Naive B cell (primary cell): ENCODE data around the gene ZNF771. TPM values are rescaled to one million over a fixed set of nuclear protein-coding genes. Genes with fewer than 3 reads are reported as not detected.
"Not testable (repeated sequence)": the region's sequence is repeated elsewhere in the genome, so short reads cannot be mapped to it uniquely, and the experiment has no call there.

Experiments used
- ATAC-seq, 2 donors: fragments of 150-1000 bp; cut with Tn5 transposase; 2 replicates each; pipeline ENCODE4 v1.10.0; 2021; ENCODE audit warnings: low read depth in 2 of 2, mild to moderate bottlenecking in 2 of 2, moderate library complexity in 2 of 2
- DNase-seq: peaks from one replicate; pipeline ENCODE4 v3.0.0; 2022
- H3K27ac Mint-ChIP-seq, 6 donors: one replicate each; pipeline ENCODE4 v1.8.0; 2020 to 2022; ENCODE audit warnings: mild to moderate bottlenecking in 6 of 6, mixed read lengths in 6 of 6, moderate library complexity in 5 of 6, inconsistent platforms in 2 of 6
- H3K27me3 Mint-ChIP-seq, 3 donors: one replicate each; pipeline ENCODE4 v1.8.0; 2021 to 2022; ENCODE audit warnings: mixed read lengths in 3 of 3, mild to moderate bottlenecking in 1 of 3
- H3K36me3 Mint-ChIP-seq, 2 donors: one replicate each; pipeline ENCODE4 v1.8.0; 2020 to 2022; ENCODE audit warnings: mixed read lengths in 2 of 2, inconsistent platforms in 1 of 2, mild to moderate bottlenecking in 1 of 2
- H3K4me1 Mint-ChIP-seq, 3 donors: one replicate each; pipeline ENCODE4 v1.8.0; 2020 to 2022; ENCODE audit warnings: mixed read lengths in 3 of 3, inconsistent platforms in 1 of 3, mild to moderate bottlenecking in 1 of 3, moderate library complexity in 1 of 3
- H3K4me3 Mint-ChIP-seq, 8 donors: one replicate each; pipeline ENCODE4 v1.8.0; 2020 to 2022; ENCODE audit warnings: mild to moderate bottlenecking in 8 of 8, mixed read lengths in 8 of 8, moderate library complexity in 8 of 8, inconsistent platforms in 2 of 8
- H3K9me3 Mint-ChIP-seq, 7 donors: one replicate each; pipeline ENCODE4 v1.8.0; 2020 to 2022; ENCODE audit warnings: mixed read lengths in 7 of 7, mild to moderate bottlenecking in 5 of 7, inconsistent platforms in 2 of 7, moderate library complexity in 1 of 7
- polyA plus RNA-seq, 6 donors: library from polyadenylated mRNA; unstranded; fragments of 300-500 nt; fragmentation: Illumina TruSeq; gene quantifications; one replicate each; pipeline ENCODE4 v1.2.3, GENCODE V29; 2021; ENCODE audit warnings: low read depth in 6 of 6

Gene ZNF771
- polyA plus RNA-seq, 6 donors from 2014 or later, result 1.7 to 5.0 (median 2.3) TPM; not detected in 1

DNA sequence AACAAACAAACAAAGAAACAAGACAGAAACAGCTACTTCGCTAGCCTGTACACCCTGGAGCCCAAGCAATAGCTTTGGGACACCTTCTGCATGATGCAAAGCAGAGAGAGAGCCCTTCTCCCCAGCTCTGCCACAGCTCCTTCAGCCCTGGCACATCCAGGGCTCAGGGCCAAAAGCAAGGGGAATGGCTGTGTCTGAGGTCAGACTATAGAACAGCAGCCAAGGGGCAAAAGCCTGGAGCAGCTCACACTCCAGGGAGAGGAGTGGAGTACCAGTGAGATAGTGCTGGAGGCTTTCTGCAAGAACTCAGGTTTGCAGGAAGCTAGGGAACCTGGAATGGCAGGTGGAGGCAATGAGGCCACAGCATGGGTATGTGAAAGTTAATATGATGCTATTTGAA is 49.9 kb downstream of the ZNF771 start:
- Mint-ChIP-seq H3K4me3 (peak overlapping the region in 1 of 8 donors; percentile 24), H3K4me1 (peaks cover 15 to 56% (median 44%) of the 10 kb centered on the region in 3 donors), H3K27ac (no peak overlapping the region), H3K9me3 (no peaks in the 10 kb centered on the region), H3K36me3 (no peaks in the 10 kb centered on the region), H3K27me3 (no peaks in the 10 kb centered on the region)
- no peak for ATAC-seq
- no peak for DNase-seq

DNA sequence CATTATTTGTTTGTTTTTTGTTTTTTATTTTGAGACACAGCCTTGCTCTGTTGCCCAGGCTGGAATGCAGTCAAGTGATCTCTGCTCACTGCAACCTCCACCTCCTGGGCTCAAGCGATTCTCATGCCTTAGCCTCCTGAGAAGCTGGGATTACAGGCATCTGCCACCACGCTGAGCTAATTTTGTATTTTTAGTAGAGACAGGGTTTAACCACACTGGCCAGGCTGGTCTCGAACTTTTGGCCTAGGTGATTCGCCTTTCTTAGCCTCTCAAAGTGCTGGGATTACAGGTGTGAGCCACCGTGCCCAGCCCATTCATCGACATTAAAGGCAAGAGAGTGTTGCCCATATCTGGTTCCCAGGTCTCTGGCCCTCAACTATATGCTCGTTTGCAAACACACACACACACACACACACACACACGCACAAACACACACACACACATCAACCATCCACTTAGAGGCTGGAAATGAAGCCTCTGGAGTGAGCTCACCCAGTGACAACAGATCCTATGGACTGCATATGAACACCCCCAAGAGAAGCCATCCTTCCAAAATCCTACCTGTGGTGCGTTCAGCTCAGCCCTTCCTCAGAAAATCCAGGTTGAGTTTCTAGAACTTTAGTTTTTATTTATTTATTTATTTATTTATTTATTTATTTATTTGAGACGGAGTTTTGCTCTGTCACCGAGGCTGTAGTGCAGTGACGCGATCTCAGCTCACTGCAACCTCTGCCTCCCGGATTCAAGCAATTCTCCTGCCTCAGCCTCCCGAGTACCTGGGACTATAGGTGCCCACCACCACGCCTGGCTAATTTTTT is 50.5 kb downstream of the ZNF771 start:
- ATAC-seq (no peak), DNase-seq (no peak)
- no peaks in the 10 kb centered on the region for H3K9me3 Mint-ChIP-seq
- peak overlapping the region in 4 of 8 donors; percentile 6 to 72 (median 53) for H3K4me3 Mint-ChIP-seq
- peak overlapping the region in 4 of 6 donors; percentile 81 to 93 (median 82) for H3K27ac Mint-ChIP-seq
- no peaks in the 10 kb centered on the region for H3K36me3 Mint-ChIP-seq
- peaks cover 8 to 49% (median 37%) of the 10 kb centered on the region in 3 donors for H3K4me1 Mint-ChIP-seq
- H3K27me3 Mint-ChIP-seq, result no peaks in the 10 kb centered on the region

- Mint-ChIP-seq H3K9me3 (no peaks in the 10 kb centered on the region), H3K4me3 (peak overlapping the region in 7 of 8 donors; percentile 35 to 75 (median 60))
These were observed 51.4 kb downstream of the ZNF771 start for GRCh38 chr16:30458561-30459394.

DNA sequence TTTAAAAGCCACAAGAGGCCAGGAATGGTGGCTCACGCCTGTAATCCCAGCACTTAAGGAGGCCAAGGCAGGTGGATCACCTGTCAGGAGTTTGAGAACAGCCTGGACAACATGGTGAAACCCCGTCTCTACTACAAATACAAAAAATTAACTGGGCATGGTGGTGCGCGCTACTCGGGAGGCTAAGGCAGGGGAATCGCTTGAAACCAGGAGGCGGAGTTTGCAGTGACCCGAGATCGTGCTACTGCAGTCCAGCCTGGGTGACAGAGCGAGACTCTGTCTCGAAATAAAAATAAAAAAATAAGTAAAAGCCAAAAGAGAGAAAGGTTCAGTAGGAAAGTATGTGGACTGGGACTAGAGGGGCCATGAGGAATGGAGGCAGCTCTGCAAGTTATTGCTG is 52.0 kb downstream of the ZNF771 start:
- Mint-ChIP-seq H3K36me3 (no peaks in the 10 kb centered on the region), H3K4me1 (peaks cover 8 to 40% (median 36%) of the 10 kb centered on the region in 3 donors), H3K27me3 (no peaks in the 10 kb centered on the region), H3K27ac (peak overlapping the region in 5 of 6 donors; percentile 65 to 93 (median 74)), H3K9me3 (no peaks in the 10 kb centered on the region), H3K4me3 (peak overlapping the region in 3 of 8 donors; percentile 20 to 45 (median 34))
- ATAC-seq (no peak), DNase-seq (no peak)

More at GRCh38 chr16:30458561-30459394, 51.4 kb downstream of the ZNF771 start:
- Mint-ChIP-seq H3K27ac (peak overlapping the region; percentile 81 to 93 (median 82)), H3K27me3 (no peaks in the 10 kb centered on the region), H3K36me3 (no peaks in the 10 kb centered on the region), H3K4me1 (peaks cover 8 to 47% (median 36%) of the 10 kb centered on the region in 3 donors)
- peak; percentile 49 for DNase-seq
- ATAC-seq, result peak; percentile 96 to 98

GRCh38 chr16:30461426-30461825 is 54.0 kb downstream of the ZNF771 start:
- H3K4me3 Mint-ChIP-seq, result peak overlapping the region in 1 of 8 donors; percentile 33
- H3K27me3 Mint-ChIP-seq, DNase-seq, ATAC-seq, H3K36me3 Mint-ChIP-seq, H3K9me3 Mint-ChIP-seq: not testable (repeated sequence)
- H3K4me1 Mint-ChIP-seq, result peaks cover 12 to 35% (median 29%) of the 10 kb centered on the region in 3 donors
- peak overlapping the region in 1 of 6 donors; percentile 20 for H3K27ac Mint-ChIP-seq

DNA sequence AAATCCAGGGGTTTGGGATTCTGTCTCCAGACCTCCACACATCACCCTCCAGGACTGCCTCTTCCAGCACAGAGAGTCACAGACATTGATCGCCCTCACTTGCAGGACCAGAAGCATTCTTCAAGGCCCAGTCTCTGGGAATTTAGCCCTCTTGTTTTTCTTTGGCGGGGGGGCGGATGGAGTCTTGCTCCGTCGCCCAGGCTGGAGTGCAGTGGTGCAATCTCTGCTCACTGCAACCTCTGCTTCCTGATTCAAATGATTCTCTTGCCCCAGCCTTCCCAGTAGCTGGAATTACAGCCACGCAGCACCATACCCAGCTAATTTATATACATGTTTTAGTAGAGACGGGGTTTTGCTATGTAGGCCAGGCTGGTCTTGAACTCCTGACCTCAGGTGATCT is 56.7 kb downstream of the ZNF771 start:
- Mint-ChIP-seq H3K9me3 (no peaks in the 10 kb centered on the region), H3K27ac (no peak overlapping the region), H3K4me3 (no peak overlapping the region), H3K36me3 (no peaks in the 10 kb centered on the region), H3K4me1 (peaks cover 7 to 18% (median 10%) of the 10 kb centered on the region in 3 donors), H3K27me3 (no peaks in the 10 kb centered on the region)
- ATAC-seq (no peak), DNase-seq (no peak)

Other genes with a start within 250 kb of the ZNF771 start
- gene CORO1A, start 224.0 kb upstream of the ZNF771 start, polyA plus RNA-seq, result 1,000 to 10,000 TPM in 5 of 6 donors, 100 to 1,000 TPM in 1; 945 to 1,368 (median 1,199) TPM
- gene BOLA2B, start 213.9 kb upstream of the ZNF771 start, polyA plus RNA-seq, result 100 to 1,000 TPM; 121 to 238 (median 189) TPM
- gene SLX1A, start 213.7 kb upstream of the ZNF771 start, polyA plus RNA-seq, result 10 to 100 TPM; 52.4 to 71.2 (median 65.2) TPM
- 1 to 10 TPM in 3 of 6 donors, under 1 TPM in 1, not detected in 2; 0.69 to 6.5 (median 2.5) TPM for gene SULT1A3, start 208.4 kb upstream of the ZNF771 start, polyA plus RNA-seq
- 1 to 10 TPM in 1 of 6 donors, under 1 TPM in 4, not detected in 1; 0.17 to 1.9 (median 0.35) TPM for gene NPIPB13, start 159.1 kb upstream of the ZNF771 start, polyA plus RNA-seq
- 10 to 100 TPM; 24.2 to 36.1 (median 29.7) TPM for gene CD2BP2, start 52.3 kb upstream of the ZNF771 start, polyA plus RNA-seq
- 10 to 100 TPM in 3 of 6 donors, 1 to 10 TPM in 3; 6.2 to 16.9 (median 9.7) TPM for gene TBC1D10B, start 37.1 kb upstream of the ZNF771 start, polyA plus RNA-seq
- gene MYL11, start 32.8 kb upstream of the ZNF771 start, polyA plus RNA-seq, result not detected
- gene SEPTIN1, start 25.0 kb upstream of the ZNF771 start, polyA plus RNA-seq, result 100 to 1,000 TPM; 102 to 145 (median 112) TPM
- gene ZNF48, start 12.2 kb upstream of the ZNF771 start, polyA plus RNA-seq, result 1 to 10 TPM; 3.4 to 9.9 (median 7.0) TPM
- 100 to 1,000 TPM; 101 to 145 (median 123) TPM for gene DCTPP1, start 22.4 kb downstream of the ZNF771 start, polyA plus RNA-seq
- 10 to 100 TPM; 45.7 to 86.2 (median 73.6) TPM for gene SEPHS2, start 38.3 kb downstream of the ZNF771 start, polyA plus RNA-seq
- 10 to 100 TPM; 21.3 to 36.8 (median 25.6) TPM for gene ITGAL, start 65.1 kb downstream of the ZNF771 start, polyA plus RNA-seq
- 10 to 100 TPM in 1 of 6 donors, 1 to 10 TPM in 4, under 1 TPM in 1; 0.40 to 10.1 (median 6.3) TPM for gene ZNF768, start 119.0 kb downstream of the ZNF771 start, polyA plus RNA-seq
- gene ZNF747, start 127.3 kb downstream of the ZNF771 start, polyA plus RNA-seq, result 10 to 100 TPM; 12.0 to 18.3 (median 15.1) TPM
- gene ZNF764, start 150.8 kb downstream of the ZNF771 start, polyA plus RNA-seq, result 1 to 10 TPM in 5 of 6 donors, not detected in 1; 2.3 to 6.8 (median 4.7) TPM
- gene ZNF688, start 164.1 kb downstream of the ZNF771 start, polyA plus RNA-seq, result 10 to 100 TPM; 28.0 to 41.5 (median 36.1) TPM
- 1 to 10 TPM; 1.4 to 4.4 (median 2.9) TPM for gene ZNF785, start 178.1 kb downstream of the ZNF771 start, polyA plus RNA-seq
- gene ZNF689, start 202.8 kb downstream of the ZNF771 start, polyA plus RNA-seq, result 10 to 100 TPM in 4 of 6 donors, 1 to 10 TPM in 2; 6.1 to 12.8 (median 10.5) TPM
- 10 to 100 TPM; 11.6 to 40.9 (median 17.8) TPM for gene PRR14, start 243.4 kb downstream of the ZNF771 start, polyA plus RNA-seq